HG02610 (cell line): ENCODE results near the gene CCNT2.
"Not testable (repeated sequence)": the region's sequence is repeated elsewhere in the genome, so short reads cannot be mapped to it uniquely, and the experiment has no call there.

ENCODE experiments used
- ATAC-seq: cut with Tn5 transposase; IDR thresholded peaks from one replicate; pipeline ENCODE4 v1.9.1; 2021; ENCODE audit warnings: mild to moderate bottlenecking, moderate library complexity; ENCODE audit not compliant: unreplicated experiment

Gene CCNT2

DNA sequence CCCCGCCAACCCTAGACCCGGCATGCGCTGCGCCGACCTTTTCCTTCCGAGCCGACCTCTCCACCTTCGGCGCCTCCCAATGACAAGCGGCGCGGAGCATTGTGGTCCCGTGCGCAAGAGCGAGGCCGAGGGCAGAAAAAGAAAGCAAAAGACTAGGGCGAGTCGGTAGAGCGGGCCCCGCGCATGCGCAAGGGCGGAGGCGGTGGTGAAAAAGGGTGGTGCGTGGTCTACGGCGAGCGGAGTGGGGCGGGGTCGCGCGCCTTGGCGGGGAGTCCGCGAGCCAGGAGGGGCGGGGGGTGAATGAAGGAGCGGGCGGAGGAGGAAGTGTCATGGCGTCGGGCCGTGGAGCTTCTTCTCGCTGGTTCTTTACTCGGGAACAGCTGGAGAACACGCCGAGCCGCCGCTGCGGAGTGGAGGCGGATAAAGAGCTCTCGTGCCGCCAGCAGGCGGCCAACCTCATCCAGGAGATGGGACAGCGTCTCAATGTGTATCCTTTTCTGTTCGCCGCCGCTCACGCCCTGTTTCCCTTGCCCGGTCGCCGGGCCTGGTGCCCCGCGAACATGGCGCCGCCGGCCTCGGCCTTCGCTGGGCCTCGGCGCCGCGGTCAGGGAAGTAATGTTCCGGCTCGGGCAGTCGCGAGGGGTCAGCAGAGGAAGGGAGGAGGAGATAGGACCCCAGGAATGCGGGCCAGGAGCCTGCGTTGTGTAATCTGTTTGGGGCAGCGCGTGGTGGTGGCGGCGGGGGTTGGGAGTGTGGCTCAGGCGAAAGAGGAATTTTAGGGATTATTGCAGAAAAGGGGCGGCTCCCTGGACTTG lies at the start of gene CCNT2:
CCNT2 (plus strand) TSS at position 297 of the 815 bp plus-strand sequence; CDS start at position 330, 33 bp downstream.
- peak; percentile 87 for ATAC-seq

DNA sequence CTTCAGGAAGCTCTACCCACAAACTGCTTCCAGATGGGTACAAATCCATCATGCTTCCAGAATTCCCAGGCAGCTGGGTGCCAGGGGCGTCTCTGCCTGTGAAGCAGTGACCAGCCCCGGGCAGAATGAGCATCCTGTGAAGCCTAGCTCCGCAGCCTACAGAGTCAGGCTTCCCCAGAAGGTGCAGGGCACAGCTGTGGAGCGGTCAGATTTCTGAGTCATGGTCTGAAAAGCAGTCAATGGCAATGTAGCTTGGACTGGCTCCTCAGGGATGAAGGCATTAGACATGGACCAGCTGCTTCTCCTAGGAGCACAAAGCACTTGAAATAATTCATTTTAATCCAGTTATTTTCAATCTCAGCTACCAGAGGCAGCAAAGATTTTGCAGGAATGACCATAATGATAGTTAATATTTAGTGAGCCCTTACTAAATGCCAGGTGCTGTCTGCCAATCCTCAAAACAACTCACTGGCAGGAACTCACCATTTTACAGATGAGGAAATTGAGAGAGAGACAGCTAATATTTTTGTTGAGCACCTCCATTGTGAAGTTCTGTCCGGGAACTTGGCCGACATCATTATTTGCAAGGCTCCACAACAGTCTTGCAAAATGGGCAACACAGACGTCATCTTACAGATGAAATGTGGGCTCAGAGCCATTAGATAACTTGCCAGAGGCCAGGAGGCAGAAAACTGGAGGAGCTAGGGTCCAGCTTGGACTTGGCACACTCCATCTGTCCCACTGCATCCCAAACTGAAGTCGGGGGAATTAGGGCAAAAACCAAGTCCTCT lies 48.5 kb upstream of the CCNT2 start:
- ATAC-seq: no peak

DNA sequence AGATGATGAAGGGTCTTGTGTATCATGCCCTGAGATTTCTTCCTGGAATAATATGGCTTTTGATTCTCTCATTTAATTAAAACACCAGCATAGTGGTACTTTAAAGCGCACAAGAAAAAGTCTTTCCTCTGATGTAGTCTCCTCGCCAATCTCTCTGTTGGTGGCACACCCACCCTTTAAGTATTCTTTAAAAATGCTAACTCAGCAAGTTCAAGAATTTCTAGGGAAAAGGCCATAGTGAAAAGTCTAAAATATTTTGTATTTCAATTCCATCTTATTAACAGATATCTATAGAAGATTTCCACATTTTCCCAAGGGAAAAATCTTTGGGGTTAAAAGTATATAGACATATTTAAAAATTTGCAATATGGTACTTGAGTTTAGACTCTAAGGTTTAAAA lies 45.5 kb upstream of the CCNT2 start:
- ATAC-seq: no peak

DNA sequence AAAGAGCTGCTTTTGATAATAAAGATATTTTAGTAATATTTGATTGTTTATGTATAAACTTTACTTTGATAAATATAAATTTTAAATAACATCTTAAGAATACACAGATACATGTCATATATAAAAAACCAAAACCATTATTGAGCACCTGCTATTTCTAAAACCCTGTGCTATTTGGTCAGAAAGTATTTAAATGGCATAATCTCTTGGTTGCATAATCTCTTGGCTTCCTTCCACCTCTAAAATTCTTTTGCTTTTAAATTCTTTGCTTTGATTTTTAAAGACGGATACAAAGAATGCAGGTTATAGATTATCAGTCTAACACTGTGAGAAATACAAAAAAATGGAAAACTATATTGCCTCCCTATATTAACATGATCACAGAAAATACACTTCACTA lies 43.3 kb upstream of the CCNT2 start:
- ATAC-seq: no peak

DNA sequence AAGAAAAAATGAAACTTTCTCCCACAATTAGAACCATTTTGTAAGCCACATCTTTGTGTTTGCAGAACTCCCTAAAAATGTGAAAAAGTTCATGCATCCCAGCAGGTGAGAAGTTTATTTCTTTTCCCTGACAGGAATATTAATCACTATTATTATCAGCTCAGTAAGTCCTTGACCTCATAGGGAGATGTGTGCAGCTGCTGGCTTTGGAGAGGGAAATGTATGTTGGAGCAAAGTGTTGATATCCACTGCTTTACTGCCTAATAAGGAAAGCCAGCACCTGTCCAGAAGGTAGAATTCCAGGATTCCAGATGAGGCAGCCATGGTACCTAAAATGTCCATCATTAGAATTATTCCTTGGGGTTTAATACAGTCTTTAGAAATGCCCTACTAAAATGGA lies 35.8 kb upstream of the CCNT2 start:
- no peak for ATAC-seq

DNA sequence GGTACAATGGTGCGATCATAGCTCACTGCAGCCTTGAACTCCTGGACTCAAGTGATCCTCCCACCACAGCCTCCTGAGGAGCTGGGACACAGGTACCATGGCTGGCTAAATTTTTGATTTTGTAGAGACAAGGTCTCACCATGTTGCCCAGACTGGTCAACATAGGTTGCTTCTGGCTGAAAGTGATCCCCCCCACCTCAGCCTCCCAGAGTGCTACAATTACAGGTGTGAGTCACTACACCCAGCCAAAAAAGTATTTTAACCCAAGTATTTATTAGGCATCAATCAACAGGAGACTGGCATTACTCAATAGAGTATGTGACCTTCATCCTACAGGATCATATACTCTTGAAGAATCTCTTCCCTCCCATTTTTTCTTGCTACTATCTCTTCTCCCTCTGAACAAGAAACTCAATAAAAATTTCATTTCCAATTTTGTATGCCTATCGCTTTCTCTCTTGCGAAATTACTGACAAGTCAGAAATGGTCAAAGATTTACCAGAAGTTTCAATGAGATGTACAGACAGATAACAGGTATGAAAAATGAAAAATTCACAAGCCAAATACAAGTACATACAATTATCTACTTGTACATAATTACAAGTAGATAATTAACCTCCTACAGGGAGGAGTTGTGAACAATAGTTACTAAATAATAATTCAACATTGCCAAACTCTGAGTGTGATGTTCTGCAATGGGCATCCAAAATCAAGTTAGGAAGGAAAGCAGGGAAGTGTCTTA lies 34.9 kb upstream of the CCNT2 start:
- ATAC-seq: no peak

DNA sequence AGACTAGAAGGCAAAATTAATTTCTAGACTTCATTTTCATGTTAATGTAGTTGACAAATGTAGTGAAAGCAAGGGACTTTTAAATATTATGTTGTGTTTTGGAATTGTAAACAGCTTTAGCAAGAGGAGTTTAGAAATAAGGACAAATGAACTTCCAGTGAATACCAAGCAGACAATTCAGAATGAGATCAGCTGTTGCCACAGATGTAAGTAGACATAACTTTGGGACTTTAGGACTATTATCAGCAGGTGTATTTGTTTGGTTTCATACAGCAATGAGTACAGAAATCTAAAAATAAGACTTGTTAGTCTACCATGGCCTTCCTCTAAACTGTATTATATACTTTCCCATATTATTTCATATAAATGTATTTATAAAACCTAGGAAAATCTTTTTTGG lies 34.2 kb upstream of the CCNT2 start:
- ATAC-seq: no peak

DNA sequence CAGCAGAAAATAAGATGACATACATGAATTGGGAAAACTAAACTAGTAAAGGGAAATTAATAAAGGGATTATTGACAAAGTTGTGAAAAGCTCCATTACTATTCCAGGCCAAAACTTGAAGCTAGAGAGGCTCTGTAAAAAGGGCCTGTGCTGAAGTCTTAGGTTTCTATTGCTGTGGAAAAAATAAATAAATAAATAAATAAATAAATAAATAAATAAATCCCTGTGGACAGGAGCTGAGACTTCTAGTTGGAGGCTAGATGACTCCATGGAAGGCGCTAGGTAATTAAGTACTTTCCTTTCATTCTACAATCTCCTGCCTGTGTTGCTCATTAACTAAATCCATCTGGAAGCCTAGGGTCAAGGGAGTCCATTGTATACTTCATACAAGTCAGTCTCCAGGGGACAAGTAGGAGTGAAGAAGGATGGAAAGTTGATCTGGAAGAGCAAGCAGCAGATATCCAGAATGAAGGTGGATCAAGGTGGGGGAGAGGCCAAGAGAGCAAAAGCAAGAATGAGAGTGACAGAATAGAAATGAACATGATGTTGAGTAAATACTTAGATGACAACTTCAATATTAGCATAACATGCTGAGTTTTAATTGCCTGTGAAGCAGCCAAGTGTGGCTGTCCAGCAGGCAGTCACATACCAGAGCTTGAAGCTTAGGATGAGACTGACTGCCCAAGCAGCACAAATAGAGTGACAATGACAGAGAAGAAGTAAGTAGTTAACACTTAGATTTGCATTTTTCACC lies 26.2 kb upstream of the CCNT2 start:
- ATAC-seq: no peak

DNA sequence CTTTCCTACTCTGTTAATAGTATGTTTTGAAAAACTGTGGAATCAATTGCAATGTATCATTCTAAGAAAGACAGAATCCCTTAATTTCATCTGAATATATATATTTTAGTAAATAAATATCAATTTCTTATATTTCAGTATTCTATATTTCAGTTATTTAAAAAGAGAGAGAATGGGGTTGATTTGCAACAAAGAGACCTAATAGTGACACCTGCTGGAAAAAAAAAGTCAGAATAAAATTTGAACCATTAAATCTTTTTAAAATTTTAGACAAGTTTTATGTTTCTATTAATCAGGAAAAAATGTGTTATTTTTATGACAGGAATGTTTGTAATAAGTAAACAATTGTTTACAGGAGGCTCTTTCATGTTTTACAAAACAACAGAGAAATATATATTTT lies 20.7 kb upstream of the CCNT2 start:
- no peak for ATAC-seq

DNA sequence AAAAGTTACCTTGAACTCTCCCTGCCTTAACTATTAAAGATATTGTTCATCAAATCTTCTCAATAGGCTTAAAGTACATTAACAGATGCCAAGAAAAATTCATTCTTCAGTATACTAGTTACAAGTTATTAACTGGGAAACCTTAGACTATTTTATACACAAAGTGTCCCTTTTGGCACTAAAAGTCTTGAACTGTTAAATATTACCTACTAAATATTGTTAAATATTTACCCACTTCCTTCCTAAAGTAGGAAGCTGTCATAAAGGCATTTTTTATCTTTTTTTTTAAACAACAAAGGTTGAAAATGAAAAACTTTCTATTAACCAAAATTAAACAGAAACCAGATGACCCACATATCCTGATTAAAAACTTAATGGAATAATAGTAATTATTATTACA lies 19.4 kb upstream of the CCNT2 start:
- ATAC-seq: no peak

DNA sequence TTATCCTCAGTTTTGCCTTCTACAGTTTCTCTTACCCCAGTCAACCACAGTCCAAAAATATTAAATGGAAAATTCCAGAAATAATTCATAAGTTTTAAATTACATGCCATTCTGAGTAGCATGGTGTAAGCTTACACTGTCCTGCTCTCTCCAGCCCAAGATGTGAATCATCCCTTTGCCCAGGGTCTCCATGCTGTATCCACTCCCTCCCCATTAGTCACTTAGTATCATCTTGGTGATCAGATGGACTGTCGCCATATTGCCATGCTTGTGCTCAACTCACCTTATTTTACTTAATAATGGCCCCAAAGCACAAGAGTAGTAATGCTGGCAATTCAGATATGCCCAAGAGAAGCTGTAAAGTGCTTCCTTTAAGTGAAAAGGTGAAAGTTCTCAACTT lies 18.5 kb upstream of the CCNT2 start:
- ATAC-seq: no peak

DNA sequence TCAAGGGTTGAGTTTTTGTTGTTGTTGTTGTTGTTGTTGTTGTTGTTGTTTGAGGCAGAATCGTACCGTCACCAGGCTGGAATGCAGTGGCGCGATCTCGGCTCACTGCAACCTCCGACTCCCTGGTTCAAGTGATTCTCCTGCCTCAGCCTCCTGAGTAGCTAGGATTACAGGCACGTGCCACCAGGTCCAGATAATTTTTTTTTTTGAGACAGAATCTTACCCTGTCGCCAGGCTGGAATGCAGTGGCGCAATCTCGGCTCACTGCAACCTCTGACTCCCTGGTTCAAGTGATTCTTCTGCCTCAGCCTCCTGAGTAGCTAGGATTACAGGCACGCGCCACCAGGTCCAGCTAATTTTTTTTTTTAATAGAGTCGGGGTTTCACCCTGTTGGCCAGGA lies 14.9 kb upstream of the CCNT2 start:
- not testable (repeated sequence) for ATAC-seq

DNA sequence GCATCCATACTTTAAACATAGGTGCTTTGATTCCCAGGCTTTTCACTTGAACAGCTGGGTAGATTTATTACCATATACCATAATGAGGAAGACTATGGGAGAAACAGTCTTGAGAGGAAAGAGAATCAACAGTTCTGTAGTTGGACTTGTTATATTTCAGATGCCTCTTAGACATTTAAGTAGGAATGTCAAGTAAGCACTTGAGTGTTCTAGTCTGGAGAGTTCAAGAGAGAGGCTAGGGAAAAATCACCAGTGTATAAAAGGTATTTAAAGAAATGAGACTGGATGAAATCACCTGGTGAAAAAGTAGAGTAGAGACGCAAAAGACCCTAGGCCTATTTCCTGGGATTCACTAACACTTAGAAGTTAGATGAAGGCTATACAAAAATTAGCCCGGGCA lies 13.5 kb upstream of the CCNT2 start:
- no peak for ATAC-seq

DNA sequence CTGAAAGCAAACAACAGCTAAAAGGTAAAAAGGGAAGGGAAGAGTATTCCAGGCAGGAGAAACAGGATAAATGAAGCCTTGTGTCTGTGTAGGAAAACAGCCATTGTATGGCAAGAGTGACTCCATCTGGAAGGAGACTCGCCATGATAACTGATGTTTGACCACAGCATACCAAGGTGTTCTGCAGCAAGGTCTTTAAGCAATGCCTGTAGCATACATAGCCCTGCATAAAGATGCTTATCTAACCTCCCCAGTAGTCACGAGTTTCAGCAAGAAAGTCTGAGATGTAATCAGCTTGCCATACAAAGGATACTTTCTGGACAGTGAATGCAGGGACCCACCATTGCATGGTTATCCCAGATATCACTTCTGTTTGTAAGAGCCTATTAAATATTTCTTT lies 11.9 kb upstream of the CCNT2 start:
- ATAC-seq: no peak

DNA sequence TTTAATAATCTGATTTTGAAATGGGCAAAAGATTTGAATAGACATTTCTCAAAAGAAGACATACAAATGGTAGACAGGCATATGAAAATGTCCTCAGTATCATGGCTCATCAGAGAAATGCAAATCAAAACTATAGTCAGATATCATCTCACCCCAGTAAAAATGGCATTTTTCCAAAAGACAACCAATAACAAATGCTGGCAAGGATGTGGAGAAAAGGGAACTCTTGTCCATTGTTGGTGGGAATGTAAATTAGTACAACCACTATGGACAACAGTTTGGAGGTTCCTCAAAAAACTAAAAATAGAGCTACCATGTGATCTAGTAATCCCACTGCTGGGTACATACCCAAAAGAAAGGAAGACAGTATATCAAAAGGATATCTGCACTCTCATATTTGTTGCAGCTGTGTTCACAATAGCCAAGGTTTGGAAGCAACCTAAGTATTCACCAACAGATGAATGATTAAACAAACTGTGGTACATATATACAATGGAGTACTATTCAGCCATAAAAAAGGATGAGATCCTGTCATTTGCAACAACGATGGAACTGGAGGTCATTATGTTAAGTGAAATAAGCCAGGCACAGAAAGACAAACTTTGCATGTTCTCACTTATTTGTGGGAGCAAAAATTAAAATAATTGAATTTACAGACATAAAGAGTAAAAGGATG lies 11.0 kb upstream of the CCNT2 start:
- ATAC-seq: not testable (repeated sequence)

DNA sequence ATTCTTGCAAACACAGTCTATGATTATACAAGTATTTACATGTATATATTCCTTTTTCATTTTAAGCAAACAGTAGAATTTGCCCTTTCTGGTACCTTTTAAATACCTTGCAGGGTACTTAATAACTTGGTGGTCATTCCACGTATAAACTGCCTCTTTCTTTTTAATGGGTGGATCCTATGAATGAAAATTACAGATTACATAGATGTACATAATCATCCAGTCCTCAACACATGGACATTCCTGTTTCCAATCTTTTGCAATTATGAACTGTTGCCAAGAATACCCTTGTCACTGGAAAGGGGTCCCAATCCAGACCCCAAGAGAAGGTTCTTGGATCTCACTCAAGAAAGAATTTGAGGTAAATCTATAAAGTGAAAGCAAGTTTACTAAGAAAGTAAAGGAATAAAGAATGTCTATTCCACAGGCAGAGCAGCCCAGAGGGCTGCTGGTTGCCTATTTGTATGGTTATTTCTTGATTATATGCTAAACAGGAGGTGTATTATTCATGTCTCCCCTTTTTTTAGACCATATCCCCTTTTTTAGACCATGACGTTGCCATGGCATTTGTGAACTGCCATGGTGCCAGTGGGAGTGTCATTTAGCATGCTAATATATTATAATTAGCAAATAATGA lies 7.7 kb upstream of the CCNT2 start:
- ATAC-seq: no peak

DNA sequence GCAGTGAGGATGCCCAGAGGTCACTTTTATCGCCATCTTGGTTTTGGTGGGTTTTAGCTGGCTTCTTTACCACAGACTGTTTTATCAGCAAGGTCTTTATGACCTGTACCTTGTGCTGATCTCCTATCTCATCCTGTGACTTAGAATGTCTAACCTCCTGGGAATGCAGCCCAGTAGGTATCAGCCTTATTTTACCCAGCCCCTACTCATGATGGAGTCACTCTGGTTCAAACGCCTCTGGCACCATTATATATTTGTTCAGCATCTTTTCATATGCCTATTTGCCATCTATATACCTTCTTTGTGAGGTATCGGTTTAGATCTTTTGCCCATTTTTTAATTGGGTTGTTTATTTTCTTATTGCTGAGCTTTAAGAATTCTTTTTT lies 7.2 kb upstream of the CCNT2 start:
- ATAC-seq: no peak

DNA sequence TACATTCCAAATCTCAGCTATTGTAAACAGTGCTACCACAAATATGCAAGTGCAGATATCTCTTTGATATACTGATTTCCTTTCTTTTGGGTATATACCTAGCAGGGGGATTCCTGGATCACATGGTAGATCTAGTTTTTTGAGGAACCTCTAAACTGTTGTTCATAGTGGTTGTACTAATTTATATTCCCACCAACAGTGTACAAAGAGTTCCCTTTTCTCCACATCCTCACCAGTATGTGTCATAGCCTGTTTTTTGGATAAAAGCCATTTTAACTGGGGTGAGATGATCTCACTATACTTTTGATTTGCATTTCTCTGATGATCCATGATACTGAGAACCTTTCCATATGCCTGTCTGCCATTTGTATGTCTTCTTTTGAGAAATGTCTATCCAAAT lies 6.3 kb upstream of the CCNT2 start:
- no peak for ATAC-seq

DNA sequence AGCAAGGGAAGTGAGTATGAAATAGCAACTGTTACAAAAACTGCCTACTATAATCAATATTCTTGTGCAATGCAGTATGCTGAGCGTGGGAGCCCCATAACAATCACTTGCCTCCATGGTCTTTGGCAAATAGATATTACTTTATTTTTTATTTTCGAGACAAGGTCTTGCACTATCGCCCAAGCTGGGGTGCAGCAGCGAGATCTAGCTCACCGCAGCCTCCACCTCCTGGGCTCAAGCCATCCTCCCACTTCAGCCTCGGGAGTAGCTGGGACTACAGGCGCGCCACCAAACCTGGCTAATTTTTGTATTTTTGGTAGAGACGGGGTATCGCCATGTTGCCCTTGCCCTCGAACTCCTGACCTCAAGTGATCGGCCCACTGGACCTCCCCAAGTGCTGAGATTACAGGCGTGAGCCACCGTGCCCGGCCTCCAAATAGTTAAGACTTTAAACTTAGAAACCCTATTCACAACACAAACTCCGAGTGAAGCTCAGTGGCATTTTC lies 1.2 kb upstream of the CCNT2 start:
- no peak for ATAC-seq
